ENCODE data around the gene MEDAG. TPM values are rescaled to one million over a fixed set of nuclear protein-coding genes. Genes with fewer than 3 reads are reported as not detected.

MEDAG gene
- total RNA-seq, 4 donors from 2014 or later, result 16.5 to 45.9 (median 19.1) TPM

DNA sequence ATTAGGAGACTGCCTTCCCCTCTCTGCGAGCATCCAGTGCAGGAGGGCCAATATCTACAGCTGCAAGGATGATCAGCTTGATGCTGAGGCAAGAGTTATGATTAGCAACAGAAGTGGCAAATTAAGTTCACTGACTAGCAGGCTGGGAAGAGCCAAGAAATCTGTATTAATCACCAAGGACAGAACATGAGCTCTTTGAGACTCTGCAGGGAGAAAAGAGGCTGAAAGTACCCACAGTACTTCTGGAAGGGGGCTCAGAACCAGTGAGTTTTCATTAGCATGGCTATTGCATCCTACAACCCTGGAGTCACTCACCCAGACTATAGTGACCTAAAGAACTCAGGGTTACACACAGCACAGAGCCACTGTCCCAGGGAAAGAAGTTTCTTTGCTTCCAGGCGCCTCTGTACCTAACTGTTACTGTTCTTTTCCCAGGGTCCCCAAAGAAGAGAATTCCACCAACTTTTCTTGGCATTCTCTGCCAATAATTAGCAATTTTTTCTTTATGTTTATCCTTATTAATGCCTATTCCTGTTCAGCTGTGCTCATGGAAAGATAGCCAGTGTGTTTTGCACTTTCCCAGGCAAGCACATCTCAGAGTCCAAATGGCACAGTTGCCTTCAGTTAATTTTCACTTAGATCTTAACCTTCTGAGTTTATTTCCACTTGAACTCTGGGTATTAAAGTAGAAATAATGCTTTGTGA lies 25.8 kb upstream of the MEDAG start:
- no peak for DNase-seq
- TF ChIP-seq, protein P1, sequence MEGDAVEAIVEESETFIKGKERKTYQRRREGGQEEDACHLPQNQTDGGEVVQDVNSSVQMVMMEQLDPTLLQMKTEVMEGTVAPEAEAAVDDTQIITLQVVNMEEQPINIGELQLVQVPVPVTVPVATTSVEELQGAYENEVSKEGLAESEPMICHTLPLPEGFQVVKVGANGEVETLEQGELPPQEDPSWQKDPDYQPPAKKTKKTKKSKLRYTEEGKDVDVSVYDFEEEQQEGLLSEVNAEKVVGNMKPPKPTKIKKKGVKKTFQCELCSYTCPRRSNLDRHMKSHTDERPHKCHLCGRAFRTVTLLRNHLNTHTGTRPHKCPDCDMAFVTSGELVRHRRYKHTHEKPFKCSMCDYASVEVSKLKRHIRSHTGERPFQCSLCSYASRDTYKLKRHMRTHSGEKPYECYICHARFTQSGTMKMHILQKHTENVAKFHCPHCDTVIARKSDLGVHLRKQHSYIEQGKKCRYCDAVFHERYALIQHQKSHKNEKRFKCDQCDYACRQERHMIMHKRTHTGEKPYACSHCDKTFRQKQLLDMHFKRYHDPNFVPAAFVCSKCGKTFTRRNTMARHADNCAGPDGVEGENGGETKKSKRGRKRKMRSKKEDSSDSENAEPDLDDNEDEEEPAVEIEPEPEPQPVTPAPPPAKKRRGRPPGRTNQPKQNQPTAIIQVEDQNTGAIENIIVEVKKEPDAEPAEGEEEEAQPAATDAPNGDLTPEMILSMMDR (IDR thresholded peaks at IDR 0.05), result no peak
- no peak for TF ChIP-seq POLR2A (IDR thresholded peaks at IDR 0.05)
- no peaks in the 10 kb centered on the region for H3K27me3 ChIP-seq
- no peak overlapping the region for H3K4me3 ChIP-seq
- H3K27ac ChIP-seq, result peak overlapping the region; percentile 70 to 74
- no peaks in the 10 kb centered on the region for H3K36me3 ChIP-seq
- H3K4me1 ChIP-seq, result peaks cover 6 to 10% of the 10 kb centered on the region in 2 donors
- H3K9me3 ChIP-seq, result no peaks in the 10 kb centered on the region
- intact Hi-C loops (cut with DNase I; ENCODE audit: low total_unique reads), result no loop called here

DNA sequence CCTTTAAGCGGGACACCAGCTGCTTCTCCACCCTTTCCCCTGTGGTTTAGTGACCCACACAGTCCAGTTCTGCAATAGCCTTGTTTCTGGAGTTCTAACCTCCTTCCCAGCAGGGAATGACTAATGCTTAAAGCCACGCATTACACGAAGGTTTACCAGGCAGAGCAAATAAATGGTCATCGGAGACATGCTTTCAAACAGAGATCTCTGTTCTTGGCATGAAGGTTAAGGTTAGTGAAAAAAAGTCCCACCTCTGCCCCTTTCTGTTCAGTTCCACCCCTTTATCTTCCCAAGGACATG lies 25.3 kb upstream of the MEDAG start:
- no peak overlapping the region for H3K4me3 ChIP-seq
- intact Hi-C loops (cut with DNase I; ENCODE audit: low total_unique reads), result no loop called here

DNA sequence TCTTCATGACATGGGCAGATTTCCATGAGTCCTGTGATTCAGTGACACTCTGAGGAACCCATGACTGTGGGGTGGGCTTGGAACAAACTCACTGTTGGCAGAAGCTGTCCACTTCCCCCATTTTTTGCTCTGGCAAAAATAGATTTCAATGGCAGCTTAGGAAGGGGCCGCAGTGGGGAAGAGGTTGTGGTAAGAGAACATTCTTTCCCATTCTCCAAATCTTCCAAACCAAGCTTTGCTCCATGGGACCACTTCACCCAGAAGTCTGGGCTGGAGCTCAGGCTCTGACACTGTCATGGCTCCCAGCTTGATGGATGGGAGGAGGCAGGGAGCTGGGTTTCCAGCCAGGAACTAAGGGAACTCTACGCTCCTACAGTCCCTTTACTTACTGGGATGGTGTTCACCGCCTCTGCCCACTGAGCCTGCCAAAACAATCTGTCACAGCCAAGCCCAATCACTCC lies 24.9 kb upstream of the MEDAG start:
- peaks cover 6 to 10% of the 10 kb centered on the region in 2 donors for H3K4me1 ChIP-seq
- H3K9me3 ChIP-seq, result no peaks in the 10 kb centered on the region
- intact Hi-C loops (cut with DNase I; ENCODE audit: low total_unique reads), result no loop called here
- TF ChIP-seq, protein P1 (IDR thresholded peaks at IDR 0.05), result no peak
- TF ChIP-seq POLR2A (IDR thresholded peaks at IDR 0.05), result no peak
- no peaks in the 10 kb centered on the region for H3K36me3 ChIP-seq
- DNase-seq, result peak; percentile 46 to 72
- H3K4me3 ChIP-seq, result no peak overlapping the region
- peak overlapping the region; percentile 70 to 74 for H3K27ac ChIP-seq
- H3K27me3 ChIP-seq, result no peaks in the 10 kb centered on the region

More for the DNA sequence above, 25.3 kb upstream of the MEDAG start:
- H3K27me3 ChIP-seq, result no peaks in the 10 kb centered on the region
- H3K4me1 ChIP-seq, result peaks cover 6 to 10% of the 10 kb centered on the region in 2 donors
- peak overlapping the region; percentile 70 to 74 for H3K27ac ChIP-seq
- no peaks in the 10 kb centered on the region for H3K36me3 ChIP-seq
- TF ChIP-seq POLR2A (IDR thresholded peaks at IDR 0.05), result no peak
- TF ChIP-seq, protein P1 (IDR thresholded peaks at IDR 0.05), result no peak
- no peak for DNase-seq
- H3K9me3 ChIP-seq, result no peaks in the 10 kb centered on the region

DNA sequence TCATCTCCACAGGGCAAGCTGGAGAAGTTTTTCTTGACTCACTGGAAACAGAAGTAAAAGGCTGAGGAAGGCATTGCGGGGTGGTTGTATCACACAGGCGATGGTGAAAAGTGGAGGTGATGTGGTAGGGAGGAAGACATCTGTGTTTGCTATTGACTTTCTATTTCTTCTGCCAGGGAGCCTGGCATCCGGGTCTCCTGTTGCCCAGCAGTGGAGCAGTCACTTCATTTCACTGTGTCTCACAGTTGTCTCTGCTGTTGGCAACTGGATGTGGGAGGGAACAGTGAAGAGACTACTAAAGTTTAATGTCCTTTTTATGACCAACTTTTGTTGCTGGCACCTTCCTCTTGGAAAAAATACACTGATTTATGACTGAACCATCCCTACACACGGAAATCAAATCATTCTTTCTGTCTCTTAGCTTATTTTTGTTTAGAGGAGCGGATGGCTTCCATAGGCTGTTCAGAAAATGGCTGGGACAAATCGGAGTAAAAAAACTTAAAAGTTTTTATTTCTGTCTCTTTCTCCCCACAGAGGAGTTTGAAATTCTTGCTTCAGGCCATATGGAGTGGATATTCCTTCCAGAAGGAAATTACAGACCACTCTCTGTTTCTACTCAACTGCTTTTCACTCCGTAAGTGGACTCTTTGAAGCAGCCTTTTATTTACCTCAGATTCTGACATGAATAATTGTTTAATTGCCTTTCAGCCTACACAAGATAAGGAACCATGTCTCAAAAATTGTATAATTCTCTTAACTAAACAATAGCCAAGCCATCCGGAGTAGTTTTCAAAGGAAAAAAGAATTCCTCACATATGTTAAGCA lies 23.8 kb upstream of the MEDAG start:
- intact Hi-C loops (cut with DNase I; ENCODE audit: low total_unique reads), result no loop called here
- Histone ChIP-seq H3K9me3 (no peaks in the 10 kb centered on the region), H3K27me3 (no peaks in the 10 kb centered on the region), H3K36me3 (no peaks in the 10 kb centered on the region), H3K4me3 (no peak overlapping the region), H3K4me1 (peaks cover 6 to 10% of the 10 kb centered on the region in 2 donors), H3K27ac (peak overlapping the region; percentile 70 to 74)
- DNase-seq, result peak in 1 of 2 donors; percentile 32
- TF ChIP-seq, protein P1 (IDR thresholded peaks at IDR 0.05), result no peak
- no peak for TF ChIP-seq POLR2A (IDR thresholded peaks at IDR 0.05)
